Cardiac fibroblast (primary cell): ENCODE results near the gene PARP8.

Experiments
- DNase-seq, 2 donors: peaks; one replicate each; pipeline versions ENCODE4 v3.0.0 to v3.0.0-alpha.2; 2010; ENCODE audit warnings: low read depth in 2 of 2
- H3K4me3 ChIP-seq, 2 donors: replicated peaks in 1 of 2; 1 replicate in 1 of 2; 2 replicates in 1 of 2; pipeline ENCODE4 v1.5.1; 2011; ENCODE audit warnings: low read depth in 2 of 2, low read length in 2 of 2, mild to moderate bottlenecking in 2 of 2, moderate library complexity in 1 of 2
- CTCF ChIP-seq: IDR thresholded peaks from one replicate; pipeline ENCODE4 v1.5.1; 2011; ENCODE audit warnings: low read depth, mild to moderate bottlenecking, low read length, inconsistent platforms

The PARP8 gene

GRCh38 chr5:50702615-50703366 lies 36.4 kb downstream of the PARP8 start:
- H3K4me3 ChIP-seq: no peak overlapping the region
- no peak for DNase-seq

GRCh38 chr5:50703367-50703666 lies 36.9 kb downstream of the PARP8 start:
- no peak for TF ChIP-seq CTCF
- DNase-seq: no peak
- H3K4me3 ChIP-seq: no peak overlapping the region

More at GRCh38 chr5:50702615-50703366, 36.4 kb downstream of the PARP8 start:
- no peak for TF ChIP-seq CTCF

GRCh38 chr5:50704730-50705129 lies 38.3 kb downstream of the PARP8 start:
- TF ChIP-seq CTCF: no peak
- DNase-seq: no peak
- H3K4me3 ChIP-seq: no peak overlapping the region

GRCh38 chr5:50709471-50709870 lies 43.0 kb downstream of the PARP8 start:
- no peak for TF ChIP-seq CTCF
- DNase-seq: peak; percentile 5 to 64
- H3K4me3 ChIP-seq: no peak overlapping the region

- no peak for TF ChIP-seq CTCF
- no peak for DNase-seq
- no peak overlapping the region for H3K4me3 ChIP-seq
Measured at GRCh38 chr5:50710838-50711237, 44.4 kb downstream of the PARP8 start.

GRCh38 chr5:50711280-50711679 lies 44.8 kb downstream of the PARP8 start:
- H3K4me3 ChIP-seq: no peak overlapping the region
- TF ChIP-seq CTCF: no peak
- DNase-seq: peak; percentile 1 to 15

GRCh38 chr5:50712479-50712878 lies 46.0 kb downstream of the PARP8 start:
- no peak overlapping the region for H3K4me3 ChIP-seq
- no peak for DNase-seq
- TF ChIP-seq CTCF: no peak
